Measurements from ENCODE around the gene EIF3L. TPM values are rescaled to one million over a fixed set of nuclear protein-coding genes. Genes with fewer than 3 reads are reported as not detected.

EIF3L gene
- total RNA-seq, 1 donor from 2014 or later, result 718 TPM

GRCh38 chr22:37806409-37807333 lies 42.5 kb upstream of the EIF3L start:
- TF ChIP-seq CTCF (IDR thresholded peaks at IDR 0.05), result no peak
- Mint-ChIP-seq H3K36me3 (ENCODE audit: low read depth) (no peaks in the 10 kb centered on the region), H3K27me3 (peaks cover 46% of the 10 kb centered on the region), H3K27ac (peak overlapping the region; percentile 19), H3K4me1 (peaks cover 47% of the 10 kb centered on the region), H3K9me3 (no peaks in the 10 kb centered on the region), H3K4me3 (peak overlapping the region; percentile 70)
- ChIA-PET CTCF (interaction anchor here (1.6 to 3.6 kb wide), 2 partner anchors 12 to 198 kb away, joined by 5 to 21 read pairs; partner anchors contain the start of gene GGA1), POLR2A (interaction anchor here (0.7 to 1.6 kb wide), 3 partner anchors 37 to 397 kb away, joined by 3 to 12 read pairs (median 4); partner anchors contain the start of gene ANKRD54)
- DNase-seq, result no peak
- intact Hi-C loops (cut with micrococcal nuclease), result loop anchor here (1.0 to 2.0 kb wide), 4 partner anchors 12 to 197 kb away; partner anchors contain the start of gene ANKRD54
- ATAC-seq (ENCODE audit: low read depth), result no peak

- ChIA-PET CTCF (interaction anchor here (1.3 to 3.6 kb wide), 3 partner anchors 11 to 199 kb away, joined by 3 to 21 read pairs (median 5); partner anchors contain the start of gene GGA1), POLR2A (interaction anchor here (0.7 to 1.6 kb wide), 5 partner anchors 11 to 396 kb away, joined by 3 to 12 read pairs (median 4); partner anchors contain the start of gene ANKRD54)
- Mint-ChIP-seq H3K36me3 (ENCODE audit: low read depth) (no peaks in the 10 kb centered on the region), H3K27ac (no peak within 1 kb of the TSS), H3K4me1 (peaks cover 43% of the 10 kb centered on the region), H3K27me3 (peaks cover 46% of the 10 kb centered on the region), H3K4me3 (peak within 1 kb of the TSS; percentile 70), H3K9me3 (no peaks in the 10 kb centered on the region)
- peak; percentile 98 for ATAC-seq (ENCODE audit: low read depth)
- intact Hi-C loops (cut with micrococcal nuclease), result loop anchor here (1.0 to 2.0 kb wide), 4 partner anchors 11 to 198 kb away; partner anchors contain the start of gene ANKRD54
- TF ChIP-seq CTCF (IDR thresholded peaks at IDR 0.05), result no peak
- peak; percentile 73 for DNase-seq
These were observed 41.6 kb upstream of the EIF3L start, which contains the start of gene GCAT for GRCh38 chr22:37807410-37808293. GCAT (plus strand) TSS chr22:37807934; CDS start chr22:37807968, 34 bp downstream.

GRCh38 chr22:37808294-37808657 lies 40.9 kb upstream of the EIF3L start:
- Mint-ChIP-seq H3K9me3 (no peaks in the 10 kb centered on the region), H3K27me3 (peaks cover 43% of the 10 kb centered on the region), H3K4me3 (peak overlapping the region; percentile 70), H3K36me3 (ENCODE audit: low read depth) (no peaks in the 10 kb centered on the region), H3K27ac (no peak overlapping the region), H3K4me1 (peaks cover 37% of the 10 kb centered on the region)
- ChIA-PET CTCF (interaction anchor here (1.3 to 3.6 kb wide), 3 partner anchors 10 to 200 kb away, joined by 3 to 21 read pairs (median 5); partner anchors contain the start of gene GGA1), POLR2A (interaction anchor here (0.8 to 1.6 kb wide), 3 partner anchors 10 to 40 kb away, joined by 3 to 12 read pairs (median 4); partner anchors contain the start of gene ANKRD54)
- intact Hi-C loops (cut with micrococcal nuclease), result no loop called here
- ATAC-seq (ENCODE audit: low read depth) (no peak), DNase-seq (no peak)
- TF ChIP-seq CTCF (IDR thresholded peaks at IDR 0.05), result no peak

GRCh38 chr22:37809672-37810333 lies 39.4 kb upstream of the EIF3L start:
- H3K27ac Mint-ChIP-seq, result no peak overlapping the region
- no peak for TF ChIP-seq CTCF (IDR thresholded peaks at IDR 0.05)
- H3K4me1 Mint-ChIP-seq, result peaks cover 29% of the 10 kb centered on the region
- no peak overlapping the region for H3K4me3 Mint-ChIP-seq
- intact Hi-C loops (cut with micrococcal nuclease), result no loop called here
- CTCF ChIA-PET, result interaction anchor here (1.1 to 3.6 kb wide), 2 partner anchors 9 to 167 kb away, joined by 3 to 21 read pairs; no protein-coding TSS in a partner anchor
- H3K36me3 Mint-ChIP-seq (ENCODE audit: low read depth), result no peaks in the 10 kb centered on the region
- POLR2A ChIA-PET, result interaction anchor here (0.5 kb wide), 1 partner anchor 136 kb away, joined by 4 read pairs; no protein-coding TSS in a partner anchor
- peaks cover 33% of the 10 kb centered on the region for H3K27me3 Mint-ChIP-seq
- H3K9me3 Mint-ChIP-seq, result no peaks in the 10 kb centered on the region
- DNase-seq (no peak), ATAC-seq (ENCODE audit: low read depth) (no peak)
